ENCODE data around the gene ACBD4. TPM values are rescaled to one million over a fixed set of nuclear protein-coding genes. Genes with fewer than 3 reads are reported as not detected.

ACBD4 gene
- total and polyA plus RNA-seq, 2 of the 13 experiments (the other 11 are each of a cell fraction or from before 2014, with no cell fraction given), result 16.1 to 26.9 TPM

GRCh38 chr17:45129426-45129939, 6.0 kb upstream of the ACBD4 start (continued):
- TF ChIP-seq, protein P1, sequence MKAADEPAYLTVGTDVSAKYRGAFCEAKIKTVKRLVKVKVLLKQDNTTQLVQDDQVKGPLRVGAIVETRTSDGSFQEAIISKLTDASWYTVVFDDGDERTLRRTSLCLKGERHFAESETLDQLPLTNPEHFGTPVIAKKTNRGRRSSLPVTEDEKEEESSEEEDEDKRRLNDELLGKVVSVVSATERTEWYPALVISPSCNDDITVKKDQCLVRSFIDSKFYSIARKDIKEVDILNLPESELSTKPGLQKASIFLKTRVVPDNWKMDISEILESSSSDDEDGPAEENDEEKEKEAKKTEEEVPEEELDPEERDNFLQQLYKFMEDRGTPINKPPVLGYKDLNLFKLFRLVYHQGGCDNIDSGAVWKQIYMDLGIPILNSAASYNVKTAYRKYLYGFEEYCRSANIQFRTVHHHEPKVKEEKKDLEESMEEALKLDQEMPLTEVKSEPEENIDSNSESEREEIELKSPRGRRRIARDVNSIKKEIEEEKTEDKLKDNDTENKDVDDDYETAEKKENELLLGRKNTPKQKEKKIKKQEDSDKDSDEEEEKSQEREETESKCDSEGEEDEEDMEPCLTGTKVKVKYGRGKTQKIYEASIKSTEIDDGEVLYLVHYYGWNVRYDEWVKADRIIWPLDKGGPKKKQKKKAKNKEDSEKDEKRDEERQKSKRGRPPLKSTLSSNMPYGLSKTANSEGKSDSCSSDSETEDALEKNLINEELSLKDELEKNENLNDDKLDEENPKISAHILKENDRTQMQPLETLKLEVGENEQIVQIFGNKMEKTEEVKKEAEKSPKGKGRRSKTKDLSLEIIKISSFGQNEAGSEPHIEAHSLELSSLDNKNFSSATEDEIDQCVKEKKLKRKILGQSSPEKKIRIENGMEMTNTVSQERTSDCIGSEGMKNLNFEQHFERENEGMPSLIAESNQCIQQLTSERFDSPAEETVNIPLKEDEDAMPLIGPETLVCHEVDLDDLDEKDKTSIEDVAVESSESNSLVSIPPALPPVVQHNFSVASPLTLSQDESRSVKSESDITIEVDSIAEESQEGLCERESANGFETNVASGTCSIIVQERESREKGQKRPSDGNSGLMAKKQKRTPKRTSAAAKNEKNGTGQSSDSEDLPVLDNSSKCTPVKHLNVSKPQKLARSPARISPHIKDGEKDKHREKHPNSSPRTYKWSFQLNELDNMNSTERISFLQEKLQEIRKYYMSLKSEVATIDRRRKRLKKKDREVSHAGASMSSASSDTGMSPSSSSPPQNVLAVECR (CRISPR knock-in tag; IDR thresholded peaks at IDR 0.05; ENCODE audit: borderline replicate concordance), result peak; percentile 22; the same call in 1 of the 2 replicates
- TF ChIP-seq ZBTB4 (CRISPR knock-in tag; IDR thresholded peaks at IDR 0.05; ENCODE audit: borderline replicate concordance), result peak; percentile 64; the same call in 1 of the 2 replicates
- no peak for TF ChIP-seq FOXA1 (IDR thresholded peaks at IDR 0.05)
- peak; percentile 33; the same call in 1 of the 2 replicates for TF ChIP-seq FOXA1 (CRISPR knock-in tag; IDR thresholded peaks at IDR 0.05)
- TF ChIP-seq RFXAP (CRISPR knock-in tag; IDR thresholded peaks at IDR 0.05; ENCODE audit: borderline replicate concordance), result no peak
- TF ChIP-seq SP140L (CRISPR knock-in tag; IDR thresholded peaks at IDR 0.05; ENCODE audit: borderline replicate concordance), result no peak
- no peak for TF ChIP-seq NAIF1 (CRISPR knock-in tag; IDR thresholded peaks at IDR 0.05; ENCODE audit: borderline replicate concordance)
- no peak for TF ChIP-seq HHEX (CRISPR knock-in tag; IDR thresholded peaks at IDR 0.05)
- TF ChIP-seq TCF12 (IDR thresholded peaks at IDR 0.05), result no peak
- TF ChIP-seq TCF12 (CRISPR knock-in tag; IDR thresholded peaks at IDR 0.05), result no peak
- TF ChIP-seq MIER2 (CRISPR knock-in tag; IDR thresholded peaks at IDR 0.05), result no peak
- TF ChIP-seq DNMT3B (CRISPR knock-in tag; conservative IDR thresholded peaks at IDR 0.05), result 0 out of 2 replicates have a peak, but pooled peaks have one; percentile 33
- TF ChIP-seq CHCHD3 (CRISPR knock-in tag; IDR thresholded peaks at IDR 0.05), result no peak
- no peak for TF ChIP-seq PHF8 (CRISPR knock-in tag; IDR thresholded peaks at IDR 0.05)
- no peak for TF ChIP-seq ZFP62 (CRISPR knock-in tag; IDR thresholded peaks at IDR 0.05)
- no peak for TF ChIP-seq GLMP (CRISPR knock-in tag; IDR thresholded peaks at IDR 0.05; ENCODE audit: borderline replicate concordance)
- TF ChIP-seq, protein P2, sequence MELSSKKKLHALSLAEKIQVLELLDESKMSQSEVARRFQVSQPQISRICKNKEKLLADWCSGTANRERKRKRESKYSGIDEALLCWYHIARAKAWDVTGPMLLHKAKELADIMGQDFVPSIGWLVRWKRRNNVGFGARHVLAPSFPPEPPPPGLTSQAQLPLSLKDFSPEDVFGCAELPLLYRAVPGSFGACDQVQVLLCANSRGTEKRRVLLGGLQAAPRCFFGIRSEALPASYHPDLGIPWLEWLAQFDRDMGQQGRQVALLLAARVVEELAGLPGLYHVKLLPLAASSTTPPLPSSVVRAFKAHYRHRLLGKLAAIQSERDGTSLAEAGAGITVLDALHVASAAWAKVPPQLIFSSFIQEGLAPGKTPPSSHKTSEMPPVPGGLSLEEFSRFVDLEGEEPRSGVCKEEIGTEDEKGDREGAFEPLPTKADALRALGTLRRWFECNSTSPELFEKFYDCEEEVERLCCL (CRISPR knock-in tag; IDR thresholded peaks at IDR 0.05; ENCODE audit: borderline replicate concordance), result no peak
- TF ChIP-seq HOXA5 (CRISPR knock-in tag; IDR thresholded peaks at IDR 0.05), result no peak
- TF ChIP-seq SYNCRIP (IDR thresholded peaks at IDR 0.05; ENCODE audit: insufficient read depth, low read depth, low read length), result no peak
- TF ChIP-seq ZNF580 (CRISPR knock-in tag; IDR thresholded peaks at IDR 0.05; ENCODE audit: borderline replicate concordance, low read depth), result peak; percentile 50; the same call in 1 of the 2 replicates
- TF ChIP-seq ETV5 (CRISPR knock-in tag; IDR thresholded peaks at IDR 0.05; ENCODE audit: borderline replicate concordance), result peak; percentile 54
